Right lobe of liver (tissue), 6 donors: ENCODE measurements around the gene WHRN. TPM values are rescaled to one million over a fixed set of nuclear protein-coding genes. Genes with fewer than 3 reads are reported as not detected.

ENCODE experiments used
- ATAC-seq, 4 donors: fragments of 200-7000 bp; cut with Tn5 transposase; one replicate each; pipeline ENCODE4 v1.9.1; 2020; ENCODE audit warnings: mild to moderate bottlenecking in 4 of 4, moderate library complexity in 4 of 4
- DNase-seq, 3 donors: peaks; one replicate each; pipeline ENCODE4 v3.0.0-alpha.2; 2020
- H3K27ac ChIP-seq, 3 donors: fragments of 200-600 bp; one replicate each; pipeline ENCODE4 v1.8.0; 2022
- H3K27me3 ChIP-seq, 2 donors: fragments of 200-600 bp; one replicate each; pipeline ENCODE4 v1.8.0; 2022
- H3K36me3 ChIP-seq, 4 donors: fragments of 200-600 bp; sonication (generic) in 1 of 4; one replicate each; pipeline versions ENCODE4 v1.5.1 to v1.8.0; 2017 to 2022; ENCODE audit warnings: control low read depth in 1 of 4
- H3K4me1 ChIP-seq, 4 donors: fragments of 200-600 bp; sonication (generic) in 1 of 4; one replicate each; pipeline versions ENCODE4 v1.5.1 to v1.8.0; 2017 to 2022; ENCODE audit warnings: control low read depth in 1 of 4
- H3K4me3 ChIP-seq, 3 donors: fragments of 200-600 bp; one replicate each; pipeline ENCODE4 v1.8.0; 2022
- H3K9me3 ChIP-seq, 4 donors: fragments of 200-600 bp; sonication (generic) in 1 of 4; one replicate each; pipeline versions ENCODE4 v1.5.1 to v1.8.0; 2017 to 2022; ENCODE audit warnings: control low read depth in 1 of 4
- POLR2A ChIP-seq: fragments of 450-650 bp; IDR thresholded peaks from one replicate; pipeline ENCODE4 v1.6.1; 2017; ENCODE audit warnings: antibody characterized with exemption, mild to moderate bottlenecking
- WGBS: methylation state at CpG from one replicate; pipeline ENCODE4 v1.1.6; 2018; ENCODE audit warnings: low coverage, low lambda C conversion rate; ENCODE audit not compliant: insufficient coverage; ENCODE audit errors: missing lambda C conversion rate; 5-methylcytosine and 5-hydroxymethylcytosine counted together
- intact Hi-C, 2 donors: fragments of 100-400 bp; cut with DNase I; formaldehyde crosslinking; loops; one replicate each; pipeline versions ENCODE4 v1.11.2 to v1.14.1; 2022
- total RNA-seq, 6 experiments: library from RNA; depleted of rRNA in 2 of 6; stranded (reverse); fragments of >200 nt in 2 of 6; fragmentation: NEBNext Ultra II Directional in 3 of 6; extraction: Animal tissue kit (Norgen Biotek cat#: 25700) in 3 of 6; gene quantifications; one replicate each; pipeline versions ENCODE4 v1.1.0 to v1.2.4, GENCODE V29; 2016 to 2023
- TF ChIP-seq, protein P1 (sequence below), 4 donors: fragments of 200-600 bp in 3 of 4; fragments of 450-650 bp in 1 of 4; IDR thresholded peaks; one replicate each; pipeline versions ENCODE4 v1.5.1 to v1.8.0; 2016 to 2022; ENCODE audit warnings: antibody characterized with exemption in 4 of 4, mild to moderate bottlenecking in 2 of 4
- donor health status: DM: no; HTN: yes; CAD: no.
- donor health status: DM: no; HTN: no; CAD: no.
- donor health status: DM: no; HTN: no; CAD: no.
- donor health status: DM: no; HTN: yes; CAD: no.
- donor health status: DM: no; HTN: yes; CAD: no.

The WHRN gene
- total RNA-seq, 6 experiments from 2014 or later = 2.1 to 3.7 (median 2.7) TPM

DNA sequence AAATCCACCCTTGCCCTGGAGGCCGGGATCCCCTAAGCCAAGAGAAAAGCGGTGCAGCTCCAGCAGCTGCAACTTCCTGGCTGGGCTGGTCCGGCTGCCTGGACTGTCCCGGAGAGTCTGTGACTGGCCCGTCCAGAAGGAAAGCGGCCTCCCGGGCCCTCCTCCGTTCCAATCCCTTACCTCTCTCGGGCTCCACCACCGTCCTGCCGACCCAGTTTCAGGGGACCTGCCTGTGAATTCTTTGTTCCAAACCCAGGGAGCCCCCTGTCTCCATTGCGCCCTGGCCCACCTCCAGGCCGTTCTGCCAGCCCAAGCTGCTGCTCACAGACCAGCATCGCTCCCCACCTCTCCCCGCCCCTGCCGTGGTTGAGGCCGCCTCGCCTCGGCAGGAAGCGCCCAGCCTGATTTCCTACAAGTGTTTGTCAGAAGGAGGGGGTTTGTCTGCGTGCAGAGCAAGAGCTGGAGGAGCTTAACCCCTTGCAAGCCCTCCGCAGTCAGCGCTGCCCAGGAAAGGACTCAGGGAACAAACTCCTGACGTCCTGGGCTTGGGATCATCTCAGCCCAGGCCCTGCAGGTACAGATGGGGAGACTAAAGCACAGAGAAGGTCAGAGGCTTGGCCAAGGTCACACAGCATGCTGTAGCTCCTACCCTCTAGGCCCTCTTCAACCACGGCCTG lies 117.5 kb downstream of the WHRN start, which contains the start of gene AKNA:
TSS of gene AKNA (minus strand) at position 303 of the 677 bp plus-strand sequence. CDS start 6,649 bp downstream, outside the sequence.
- DNase-seq (peak; percentile 70 to 80 (median 72)), ATAC-seq (peak; percentile 20 to 49 (median 38))
- WGBS = 31% methylated on average over 14 of the region's 25 CpGs
- TF ChIP-seq, protein P1, sequence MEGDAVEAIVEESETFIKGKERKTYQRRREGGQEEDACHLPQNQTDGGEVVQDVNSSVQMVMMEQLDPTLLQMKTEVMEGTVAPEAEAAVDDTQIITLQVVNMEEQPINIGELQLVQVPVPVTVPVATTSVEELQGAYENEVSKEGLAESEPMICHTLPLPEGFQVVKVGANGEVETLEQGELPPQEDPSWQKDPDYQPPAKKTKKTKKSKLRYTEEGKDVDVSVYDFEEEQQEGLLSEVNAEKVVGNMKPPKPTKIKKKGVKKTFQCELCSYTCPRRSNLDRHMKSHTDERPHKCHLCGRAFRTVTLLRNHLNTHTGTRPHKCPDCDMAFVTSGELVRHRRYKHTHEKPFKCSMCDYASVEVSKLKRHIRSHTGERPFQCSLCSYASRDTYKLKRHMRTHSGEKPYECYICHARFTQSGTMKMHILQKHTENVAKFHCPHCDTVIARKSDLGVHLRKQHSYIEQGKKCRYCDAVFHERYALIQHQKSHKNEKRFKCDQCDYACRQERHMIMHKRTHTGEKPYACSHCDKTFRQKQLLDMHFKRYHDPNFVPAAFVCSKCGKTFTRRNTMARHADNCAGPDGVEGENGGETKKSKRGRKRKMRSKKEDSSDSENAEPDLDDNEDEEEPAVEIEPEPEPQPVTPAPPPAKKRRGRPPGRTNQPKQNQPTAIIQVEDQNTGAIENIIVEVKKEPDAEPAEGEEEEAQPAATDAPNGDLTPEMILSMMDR (IDR thresholded peaks at IDR 0.05) = no peak
- TF ChIP-seq POLR2A = peak; percentile 86
- peaks cover 0 to 67% (median 24%) of the 10 kb centered on the region in 4 donors for H3K4me1 ChIP-seq
- H3K27me3 ChIP-seq = no peaks in the 10 kb centered on the region
- no peaks in the 10 kb centered on the region for H3K9me3 ChIP-seq
- no peaks in the 10 kb centered on the region for H3K36me3 ChIP-seq
- intact Hi-C loops = no loop called here
- H3K4me3 ChIP-seq = peak within 1 kb of the TSS; percentile 34 to 57 (median 40)
- peak within 1 kb of the TSS; percentile 71 to 84 (median 83) for H3K27ac ChIP-seq

DNA sequence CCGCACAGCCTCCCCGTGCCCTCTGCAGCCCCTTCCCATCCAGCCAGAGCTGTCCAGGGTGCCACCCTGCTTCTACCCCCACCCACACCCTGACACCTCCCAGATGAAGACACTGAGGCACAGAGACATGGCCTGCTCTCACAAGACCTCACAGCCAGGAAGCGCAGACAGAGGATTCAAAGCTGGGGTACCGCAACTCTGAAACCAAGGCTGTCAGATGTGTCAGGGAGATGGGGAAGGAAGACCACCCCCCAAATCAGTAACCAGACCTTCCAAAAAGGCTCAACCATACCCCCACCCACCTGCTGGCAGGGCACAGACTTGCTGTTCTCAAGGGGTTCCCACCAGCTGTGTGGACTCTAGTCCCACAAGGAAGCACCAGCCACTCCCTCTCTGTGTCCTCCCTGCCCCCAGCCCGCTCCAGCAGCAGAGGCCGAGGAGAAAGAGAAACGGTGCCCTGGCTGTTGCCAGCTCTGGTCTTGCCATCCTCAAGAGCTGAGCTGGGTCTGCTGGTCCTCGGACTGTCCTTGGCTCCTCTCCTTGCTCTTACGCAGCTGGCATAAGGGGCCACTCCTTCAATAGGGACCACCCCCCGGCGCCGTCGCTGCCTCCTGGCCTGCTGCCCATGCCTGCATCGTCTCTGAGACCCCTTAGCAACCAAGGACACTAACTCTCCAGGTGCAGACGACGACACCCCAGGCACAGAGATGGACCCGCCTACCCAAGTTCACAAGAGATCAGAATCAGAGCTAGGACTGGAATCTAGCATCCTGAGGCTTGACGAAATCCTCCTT lies 118.2 kb downstream of the WHRN start:
- WGBS = 10% methylated on average over 9 of the region's 18 CpGs
- Histone ChIP-seq H3K4me3 (peak overlapping the region; percentile 34 to 57 (median 40)), H3K36me3 (no peaks in the 10 kb centered on the region), H3K27me3 (no peaks in the 10 kb centered on the region), H3K9me3 (no peaks in the 10 kb centered on the region), H3K4me1 (peaks cover 0 to 65% (median 24%) of the 10 kb centered on the region in 4 donors), H3K27ac (peak overlapping the region; percentile 71 to 84 (median 83))
- intact Hi-C loops = no loop called here
- DNase-seq (peak; percentile 54 to 73 (median 64)), ATAC-seq (peak; percentile 18 to 34 (median 23))
- TF ChIP-seq, protein P1 (IDR thresholded peaks at IDR 0.05) = no peak
- no peak for TF ChIP-seq POLR2A

GRCh38 chr9:114386361-114386885 lies 118.8 kb downstream of the WHRN start:
- H3K36me3 ChIP-seq = no peaks in the 10 kb centered on the region
- WGBS = 9% methylated on average over 3 of the region's 10 CpGs
- no peaks in the 10 kb centered on the region for H3K27me3 ChIP-seq
- peak overlapping the region; percentile 34 to 57 (median 40) for H3K4me3 ChIP-seq
- H3K9me3 ChIP-seq = no peaks in the 10 kb centered on the region
- TF ChIP-seq POLR2A = no peak
- peak; percentile 3 to 24 (median 12) for ATAC-seq
- peak in 1 of 3 donors; percentile 54 for DNase-seq
- intact Hi-C loops = no loop called here
- peaks cover 0 to 62% (median 24%) of the 10 kb centered on the region in 4 donors for H3K4me1 ChIP-seq
- H3K27ac ChIP-seq = peak overlapping the region; percentile 71 to 84 (median 83)

GRCh38 chr9:114385397-114386181 lies 119.7 kb downstream of the WHRN start:
- H3K27me3 ChIP-seq = no peaks in the 10 kb centered on the region
- H3K27ac ChIP-seq = peak overlapping the region; percentile 71 to 84 (median 83)
- H3K4me3 ChIP-seq = peak overlapping the region; percentile 34 to 57 (median 40)
- WGBS = 15% methylated on average over 6 of the region's 11 CpGs
- peaks cover 0 to 6% (median under 1%) of the 10 kb centered on the region in 4 donors for H3K36me3 ChIP-seq
- peak; percentile 70 to 79 (median 76) for DNase-seq
- ATAC-seq = peak; percentile 70 to 75 (median 72)
- peaks cover 0 to 62% (median 24%) of the 10 kb centered on the region in 4 donors for H3K4me1 ChIP-seq
- TF ChIP-seq, protein P1 (IDR thresholded peaks at IDR 0.05) = no peak
- TF ChIP-seq POLR2A = peak; percentile 78
- intact Hi-C loops = no loop called here
- H3K9me3 ChIP-seq = no peaks in the 10 kb centered on the region
